Transverse colon (tissue), 4 donors: Measurements from ENCODE around the gene DHRSX.

Experiments
- EP300 ChIP-seq: sonication (generic); formaldehyde crosslinking; IDR thresholded peaks from one replicate; pipeline ENCODE4 v1.6.1; 2017; ENCODE audit warnings: antibody characterized with exemption, low read depth
- POLR2A ChIP-seq: fragments of 450-650 bp; IDR thresholded peaks from one replicate; pipeline ENCODE4 v1.6.1; 2016; ENCODE audit warnings: antibody characterized with exemption, mild to moderate bottlenecking, moderate library complexity
- POLR2AphosphoS5 ChIP-seq, 3 donors: sonication (generic); formaldehyde crosslinking; IDR thresholded peaks; one replicate each; pipeline ENCODE4 v1.6.1; 2016; ENCODE audit warnings: antibody characterized with exemption in 3 of 3
- TF ChIP-seq, protein P1 (sequence below), 5 experiments: fragments of 200-600 bp in 3 of 5; fragments of 450-650 bp in 2 of 5; sonication (generic) in 3 of 5; IDR thresholded peaks; 1 replicate in 2 of 5; 2 replicates in 3 of 5; pipeline ENCODE4 v1.5.1; 2016 to 2017; ENCODE audit warnings: antibody characterized with exemption in 5 of 5, inconsistent platforms in 3 of 5, mild to moderate bottlenecking in 2 of 5, moderate library complexity in 1 of 5

DNA sequence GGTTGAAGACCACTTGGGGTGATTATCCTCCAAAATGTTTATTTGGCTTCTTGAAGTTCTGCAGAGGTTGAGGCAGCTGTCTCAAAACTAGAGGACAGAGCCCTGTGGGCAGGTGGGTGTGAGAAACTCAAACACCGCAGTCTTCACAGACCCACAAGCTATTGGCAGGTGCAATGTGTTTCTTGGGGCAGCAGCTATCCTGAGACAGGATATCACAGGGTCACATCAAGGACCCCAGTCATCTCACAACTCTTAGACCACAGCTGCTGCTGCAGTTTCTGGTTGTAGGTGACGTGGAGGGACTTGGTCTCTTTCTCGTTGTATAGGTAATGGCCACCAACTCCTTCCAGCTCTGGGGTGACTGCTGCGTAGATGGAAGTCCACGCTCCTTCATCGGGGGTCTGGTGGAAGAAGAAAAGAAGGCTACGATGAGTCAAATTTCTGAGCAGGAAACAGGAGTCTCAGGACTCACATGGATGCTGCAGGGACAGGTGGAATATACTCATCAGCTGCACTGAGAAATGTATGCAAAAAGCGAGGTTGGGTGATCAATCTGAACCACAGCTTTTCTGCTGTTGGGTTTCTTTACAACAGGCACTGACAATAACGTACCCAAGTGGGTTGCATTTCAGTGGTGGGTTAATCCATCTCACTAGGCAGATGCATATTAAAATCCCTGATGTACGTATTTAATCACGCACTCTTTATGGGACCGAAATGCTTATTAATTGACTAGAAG, 279.8 kb downstream of the DHRSX start:
- TF ChIP-seq POLR2A (no peak), POLR2AphosphoS5 (IDR thresholded peaks at IDR 0.05) (no peak), EP300 (no peak)
- TF ChIP-seq, protein P1, sequence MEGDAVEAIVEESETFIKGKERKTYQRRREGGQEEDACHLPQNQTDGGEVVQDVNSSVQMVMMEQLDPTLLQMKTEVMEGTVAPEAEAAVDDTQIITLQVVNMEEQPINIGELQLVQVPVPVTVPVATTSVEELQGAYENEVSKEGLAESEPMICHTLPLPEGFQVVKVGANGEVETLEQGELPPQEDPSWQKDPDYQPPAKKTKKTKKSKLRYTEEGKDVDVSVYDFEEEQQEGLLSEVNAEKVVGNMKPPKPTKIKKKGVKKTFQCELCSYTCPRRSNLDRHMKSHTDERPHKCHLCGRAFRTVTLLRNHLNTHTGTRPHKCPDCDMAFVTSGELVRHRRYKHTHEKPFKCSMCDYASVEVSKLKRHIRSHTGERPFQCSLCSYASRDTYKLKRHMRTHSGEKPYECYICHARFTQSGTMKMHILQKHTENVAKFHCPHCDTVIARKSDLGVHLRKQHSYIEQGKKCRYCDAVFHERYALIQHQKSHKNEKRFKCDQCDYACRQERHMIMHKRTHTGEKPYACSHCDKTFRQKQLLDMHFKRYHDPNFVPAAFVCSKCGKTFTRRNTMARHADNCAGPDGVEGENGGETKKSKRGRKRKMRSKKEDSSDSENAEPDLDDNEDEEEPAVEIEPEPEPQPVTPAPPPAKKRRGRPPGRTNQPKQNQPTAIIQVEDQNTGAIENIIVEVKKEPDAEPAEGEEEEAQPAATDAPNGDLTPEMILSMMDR (IDR thresholded peaks at IDR 0.05), result no peak
